Forelimb muscle (tissue), 1 donor: ENCODE results near the gene TAPBP. TPM values are rescaled to one million over a fixed set of nuclear protein-coding genes. Genes with fewer than 3 reads are reported as not detected.
A peak's percentile ranks its signal among the peaks of the same experiment; 100 is the strongest.

Source experiments
- DNase-seq: peaks from one replicate; pipeline ENCODE4 v3.0.0-alpha.2; 2013; ENCODE audit warnings: low read depth
- polyA plus RNA-seq: library from polyadenylated mRNA; unstranded; fragments of 120-200 nt; gene quantifications from one replicate; pipeline ENCODE4 v1.2.1, GENCODE V29; 2013; ENCODE audit not compliant: insufficient read length

Gene TAPBP
- polyA plus RNA-seq, 1 donor: 20.3 TPM

DNA sequence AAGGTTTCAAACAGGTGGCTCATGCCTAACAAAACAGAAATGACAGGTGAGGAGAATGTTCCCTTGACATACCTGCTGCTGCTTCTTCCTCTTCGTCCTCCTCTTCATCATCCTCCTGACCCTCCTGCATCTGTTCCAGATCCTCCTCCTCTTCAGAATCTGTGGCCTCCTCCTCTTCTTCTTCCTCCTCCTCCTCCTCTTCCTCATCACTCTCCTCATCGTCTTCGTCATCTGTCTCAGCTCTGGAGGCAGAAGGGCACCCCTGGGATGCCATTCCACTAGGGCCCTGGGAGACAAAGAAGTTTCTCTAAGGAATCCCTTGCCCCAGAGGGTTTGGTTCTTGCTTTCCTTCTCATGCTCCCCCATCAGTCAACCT lies 6.0 kb upstream of the TAPBP start:
- DNase-seq: no peak

- no peak for DNase-seq
These were observed 4.7 kb upstream of the TAPBP start for GRCh38 chr6:33318426-33319073.

DNA sequence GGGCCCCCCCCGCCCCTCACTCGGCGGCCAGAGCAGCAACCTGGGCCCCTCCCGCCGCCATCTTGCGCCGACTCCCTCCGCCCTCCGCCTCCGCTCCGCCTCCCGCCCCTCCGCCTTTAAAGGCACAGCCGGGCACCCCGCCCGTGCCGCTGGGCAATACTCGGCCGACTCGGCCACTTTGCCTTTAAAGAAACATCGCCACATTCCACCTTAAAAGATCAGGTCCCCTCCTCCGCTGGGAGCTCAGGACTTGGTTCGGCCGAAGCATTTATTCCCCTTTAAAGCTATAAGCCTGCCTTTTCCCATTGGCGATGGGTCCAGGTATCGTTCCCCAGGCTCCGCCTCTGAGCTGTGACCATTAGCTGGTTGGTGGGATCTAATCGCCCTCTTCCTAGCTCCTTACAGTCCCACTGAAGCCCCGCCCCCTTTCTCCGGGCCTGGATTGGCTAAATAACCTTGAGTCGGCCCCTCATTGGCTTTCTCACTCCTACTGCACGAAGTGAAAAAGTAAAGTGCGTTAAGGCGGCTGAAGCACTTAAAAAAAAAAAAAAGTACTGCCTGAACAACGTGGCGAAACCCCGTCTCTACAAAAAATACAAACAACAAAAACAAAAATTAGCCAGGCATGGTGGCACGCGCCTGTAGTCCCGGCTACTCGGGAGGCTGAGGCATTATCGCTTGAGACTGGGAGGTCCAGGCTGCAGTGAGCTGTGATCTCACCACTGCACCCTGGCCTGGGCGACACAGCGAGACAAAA lies 4.0 kb upstream of the TAPBP start, which contains the start of gene ZBTB22:
Gene ZBTB22 (minus strand): TSS at position 76 of the 757 bp plus-strand sequence. CDS start 828 bp downstream, outside the sequence.
- peak; percentile 96 for DNase-seq

DNA sequence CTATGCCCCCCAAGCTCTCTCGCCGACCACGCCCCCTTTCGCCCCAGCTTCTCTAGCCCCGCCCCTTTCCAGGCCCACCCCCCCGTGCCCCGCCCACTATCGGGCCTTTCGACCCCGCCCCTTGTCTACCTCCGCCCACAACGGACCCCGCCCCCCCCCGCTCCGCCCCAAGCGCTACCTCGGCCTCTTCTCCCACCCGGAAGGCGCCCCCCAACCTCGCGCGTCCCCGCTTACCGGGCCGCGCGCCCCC lies 3.5 kb upstream of the TAPBP start:
- no peak for DNase-seq

DNA sequence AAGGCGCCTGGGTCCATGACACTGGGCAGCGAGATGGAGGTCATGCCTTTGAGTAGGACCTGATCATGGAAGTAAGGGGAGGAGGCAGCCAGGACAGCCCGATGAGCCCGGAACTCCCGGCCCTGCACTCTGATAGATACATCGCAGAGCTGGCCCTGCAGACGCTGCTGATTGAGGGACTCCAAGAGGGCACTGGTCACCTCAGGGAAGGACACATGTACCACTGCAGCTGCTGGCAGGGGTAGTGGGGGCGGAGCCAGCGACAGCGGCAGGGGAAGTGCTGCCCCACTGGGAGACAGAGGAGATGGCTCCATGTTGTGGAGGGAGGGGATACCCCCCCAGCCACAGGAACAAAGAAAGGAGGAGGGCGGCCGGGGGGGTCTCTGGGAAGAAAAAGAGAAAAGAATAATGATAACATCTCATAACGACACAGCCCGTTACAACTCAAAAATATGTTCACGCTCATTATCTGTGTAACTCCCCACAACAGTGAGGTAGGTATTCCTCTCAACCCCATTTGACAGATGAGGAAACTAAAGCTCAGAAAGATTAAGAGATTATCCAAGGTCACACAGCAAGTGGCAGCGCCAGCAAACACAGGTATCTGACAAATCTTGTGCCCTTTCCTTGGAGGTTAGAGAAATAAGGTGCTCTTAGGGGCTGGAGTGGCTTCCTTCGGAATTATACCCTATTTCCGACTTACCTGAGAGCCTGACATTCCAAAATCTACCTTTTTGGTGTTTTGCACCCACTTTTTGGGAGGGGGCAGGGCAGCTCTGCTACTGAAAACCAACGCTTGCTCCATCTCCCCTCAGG lies 2.9 kb upstream of the TAPBP start:
- no peak for DNase-seq

- no peak for DNase-seq
These were observed 2.1 kb upstream of the TAPBP start for GRCh38 chr6:33315793-33316602.

- DNase-seq: no peak
These were observed 1.3 kb upstream of the TAPBP start for GRCh38 chr6:33314943-33315792.

GRCh38 chr6:33314515-33314942 lies 651 bp upstream of the TAPBP start:
- DNase-seq: peak; percentile 54

GRCh38 chr6:33313105-33313708 lies 671 bp downstream of the TAPBP start:
- no peak for DNase-seq

DNA sequence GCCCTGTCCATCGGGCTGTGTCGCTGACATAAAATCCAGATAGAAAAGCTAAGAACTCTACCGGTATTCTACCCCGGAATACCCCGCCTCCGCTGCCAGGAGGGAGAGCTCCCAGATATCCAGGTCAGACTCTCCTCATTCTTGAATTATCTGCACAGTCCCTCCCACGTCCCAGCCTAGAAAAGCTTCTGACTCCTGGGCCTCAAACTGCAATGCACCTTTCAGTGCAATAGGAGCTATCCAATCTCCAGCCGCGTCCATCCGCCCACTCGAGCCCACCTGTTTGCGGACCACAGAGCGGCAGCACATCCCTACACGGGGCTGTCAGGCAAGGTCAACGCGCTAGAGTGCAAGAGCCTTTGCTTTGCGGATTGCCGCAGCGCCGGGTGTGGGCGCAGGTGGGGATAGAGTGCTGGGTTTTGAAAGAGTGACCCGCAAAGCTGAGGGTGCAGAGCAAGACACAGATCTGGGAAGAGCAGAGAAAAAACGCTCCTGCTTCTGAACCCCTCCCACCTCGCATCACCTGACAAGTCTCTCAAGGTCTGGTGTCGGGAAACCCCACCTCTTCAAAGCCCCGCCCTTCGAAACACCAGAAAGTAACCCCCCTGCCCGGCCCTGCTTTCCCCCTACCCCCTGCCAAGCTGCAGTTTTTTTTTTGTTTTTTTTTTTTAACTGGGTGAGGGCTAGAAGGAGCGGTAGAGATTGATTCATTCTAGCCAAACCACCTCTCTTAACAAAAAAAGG lies 1.3 kb downstream of the TAPBP start:
- DNase-seq: no peak

DNA sequence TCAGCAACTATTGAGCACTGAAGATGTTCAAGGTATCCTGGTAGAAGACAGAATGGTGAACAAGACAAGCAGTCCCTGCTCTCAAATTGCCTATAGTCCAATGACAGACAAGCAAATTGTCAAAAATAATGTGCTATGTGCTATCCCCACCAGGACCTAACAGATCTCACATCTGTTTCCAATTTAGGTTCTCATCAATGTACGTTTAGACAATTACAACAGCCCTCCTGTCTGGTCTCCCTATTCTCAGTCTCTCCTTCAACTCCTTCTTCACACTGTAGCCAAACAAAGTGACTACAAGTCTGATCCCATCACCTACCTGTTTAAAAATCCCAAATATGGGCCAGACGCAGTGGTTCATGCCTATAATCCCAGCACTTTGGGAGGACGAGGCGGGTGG lies 7.5 kb downstream of the TAPBP start:
- no peak for DNase-seq

DNA sequence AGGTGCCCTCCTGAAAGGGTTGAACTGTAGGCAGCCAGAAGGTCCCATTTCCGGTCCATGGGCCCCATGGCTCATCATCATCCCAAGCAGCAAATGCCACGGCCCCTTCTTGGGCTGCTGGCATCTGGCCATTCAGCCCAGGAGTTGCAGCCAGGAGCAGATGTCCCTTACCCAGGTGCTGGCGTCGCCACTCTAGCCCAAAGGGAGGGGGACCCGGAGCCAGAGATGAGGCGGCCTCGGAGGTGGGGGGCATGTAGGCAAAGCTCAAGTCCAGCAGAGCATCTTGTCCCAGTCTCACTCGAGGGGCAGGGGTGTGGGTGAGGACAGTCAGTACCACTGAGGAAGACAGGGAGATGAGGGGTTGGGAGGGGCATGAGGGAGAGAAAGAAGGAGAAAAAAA lies 8.8 kb downstream of the TAPBP start:
- no peak for DNase-seq

DNA sequence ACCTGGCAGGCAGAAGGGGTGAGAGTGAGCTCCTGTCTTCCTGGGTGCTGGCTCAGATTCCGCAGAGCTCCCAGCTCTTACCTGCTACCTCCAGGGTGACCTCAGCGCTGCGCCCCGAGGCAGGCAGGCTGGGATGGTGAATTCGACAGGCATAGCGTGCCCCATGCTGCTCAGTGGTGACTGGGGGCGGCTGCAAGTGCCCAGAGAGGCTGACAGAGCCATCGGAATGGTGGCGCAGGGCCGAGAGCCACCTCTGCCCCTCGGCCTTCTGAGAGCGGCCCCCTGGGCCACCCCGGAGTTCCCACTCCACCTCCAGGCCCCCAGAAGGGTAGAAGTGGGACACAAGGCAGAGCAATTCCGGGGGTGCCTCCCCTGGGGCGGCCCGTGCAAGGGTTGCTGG lies 9.7 kb downstream of the TAPBP start:
- DNase-seq: no peak

DNA sequence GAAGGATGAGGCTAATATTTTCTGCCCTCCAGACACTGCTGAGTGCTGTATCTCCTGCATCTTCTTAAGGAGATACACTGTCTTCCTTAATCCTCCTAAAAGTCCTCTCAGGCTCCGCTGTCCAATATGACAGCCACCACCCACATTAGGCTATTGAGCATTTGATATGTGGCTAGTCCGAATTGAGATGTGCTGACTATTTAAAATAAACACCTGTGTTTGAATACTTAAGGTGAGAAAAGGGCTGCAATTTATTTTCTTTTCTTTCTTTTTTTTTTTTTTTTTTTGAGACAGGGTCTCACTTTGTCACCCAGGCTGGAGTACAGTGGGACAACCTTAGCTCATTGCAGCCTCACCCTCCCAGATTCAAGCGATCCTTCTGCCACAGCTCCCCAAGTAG lies 12.0 kb downstream of the TAPBP start:
- DNase-seq: no peak

DNA sequence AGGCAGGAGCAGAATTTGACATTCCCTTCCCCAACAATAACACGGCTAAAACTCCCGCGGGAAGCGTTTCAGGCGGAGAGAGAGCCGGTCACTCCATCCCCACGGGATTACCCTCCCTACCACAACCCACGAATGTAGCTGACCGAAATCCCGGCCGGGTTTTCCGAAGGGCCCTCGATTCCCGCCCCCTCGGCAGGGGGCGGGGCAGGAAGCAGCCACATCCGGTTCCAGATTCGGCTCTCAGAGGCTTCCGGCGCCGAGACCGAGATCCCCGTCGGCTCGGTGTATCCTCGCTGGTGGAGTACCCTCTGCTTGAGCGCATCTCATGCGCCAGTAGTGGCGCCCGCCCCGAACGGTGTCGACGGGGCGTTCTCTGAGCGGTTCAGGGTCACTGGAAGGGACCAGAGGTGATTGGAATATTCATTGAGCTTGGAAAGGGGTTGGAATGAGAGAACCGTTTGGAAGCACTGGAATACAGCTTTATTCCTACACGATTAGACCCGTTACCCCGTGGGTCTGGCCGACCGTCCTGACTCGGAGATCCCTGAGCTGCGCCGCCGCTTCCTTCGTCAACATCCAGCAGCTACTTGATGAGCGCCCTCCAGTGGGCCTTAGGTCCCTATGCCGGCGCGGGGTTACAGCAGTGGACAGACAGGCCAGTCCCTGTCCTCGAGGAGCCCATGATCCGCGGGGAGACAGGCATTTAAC lies 14.5 kb downstream of the TAPBP start:
- peak; percentile 86 for DNase-seq

GRCh38 chr6:33298773-33299236 lies 15.1 kb downstream of the TAPBP start, which contains the start of gene RGL2:
Gene RGL2, minus strand, starts transcription at chr6:33298942. Its CDS starts 332 bp downstream, at chr6:33298610.
- no peak for DNase-seq

DNA sequence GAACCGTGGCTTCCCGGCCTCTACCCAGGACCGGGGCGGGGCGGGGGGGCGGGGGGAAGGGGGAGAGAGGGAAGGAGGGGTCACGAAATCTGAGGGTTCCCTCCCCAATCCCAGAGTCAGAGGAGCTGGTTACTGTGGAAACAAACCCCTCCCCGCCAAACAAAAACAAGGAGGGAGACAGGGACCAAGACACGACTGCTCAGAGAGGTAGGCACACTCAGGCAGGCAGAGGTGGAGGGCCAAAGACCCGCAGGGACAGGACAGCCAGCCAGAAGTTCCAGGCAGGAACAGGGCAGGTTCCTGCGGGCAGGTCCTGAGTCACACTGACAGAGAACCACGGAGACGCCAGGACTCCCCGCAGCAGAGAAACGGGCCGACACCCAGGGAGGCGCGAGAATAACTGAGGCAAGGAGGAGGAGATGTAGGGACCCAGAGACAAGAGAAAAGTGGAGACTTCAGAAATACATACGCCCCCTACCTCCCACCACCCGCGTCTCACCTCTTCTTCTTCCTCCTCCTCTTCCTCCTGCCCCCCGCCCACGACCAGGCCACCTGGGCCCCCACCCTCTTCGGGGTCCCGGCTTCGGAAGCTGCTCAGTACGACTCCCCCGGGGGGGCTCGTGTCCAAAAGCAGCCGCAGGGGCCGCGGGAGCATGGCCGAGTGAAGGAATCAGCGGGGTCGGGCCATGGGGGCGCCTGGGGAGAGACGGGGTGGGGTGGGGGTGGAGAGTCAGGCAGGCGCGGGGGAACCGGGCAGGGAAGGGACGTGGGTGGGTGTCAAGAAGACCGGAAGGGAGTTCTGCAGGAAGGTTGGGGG lies 15.7 kb downstream of the TAPBP start:
- DNase-seq: peak; percentile 77

DNA sequence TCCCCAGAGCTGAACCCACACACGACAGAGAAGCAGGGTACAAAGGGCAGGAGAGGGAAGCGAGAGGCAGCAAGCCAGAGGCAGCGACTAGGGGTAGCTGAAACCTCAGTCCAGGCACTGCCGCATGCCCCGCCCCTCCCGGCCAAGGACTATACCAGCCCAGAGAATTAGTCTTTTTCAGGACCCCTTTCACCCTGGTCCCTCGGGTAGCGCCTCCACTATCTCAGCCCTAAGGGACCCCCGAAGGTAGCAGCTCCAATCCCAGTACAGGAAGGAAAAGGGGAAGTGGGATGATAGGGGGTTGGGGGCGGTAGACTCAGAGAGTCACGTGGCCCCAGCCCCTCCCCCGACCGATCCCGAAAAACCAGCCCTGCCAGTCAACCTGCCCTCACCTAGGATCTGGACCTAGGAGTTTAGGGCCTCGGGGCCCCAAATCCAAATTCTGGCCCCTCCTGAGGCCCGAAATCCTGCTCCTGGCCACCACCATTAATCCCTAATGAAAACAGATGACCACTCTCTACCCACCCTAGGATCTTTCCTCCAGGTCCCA lies 16.4 kb downstream of the TAPBP start:
- DNase-seq: no peak
